ENCODE results near the gene TMEM266. TPM values are rescaled to one million over a fixed set of nuclear protein-coding genes. Genes with fewer than 3 reads are reported as not detected.

The TMEM266 gene
- total and polyA plus RNA-seq, 2 of the 4 experiments (the other 2 are of a cell fraction), result not detected

DNA sequence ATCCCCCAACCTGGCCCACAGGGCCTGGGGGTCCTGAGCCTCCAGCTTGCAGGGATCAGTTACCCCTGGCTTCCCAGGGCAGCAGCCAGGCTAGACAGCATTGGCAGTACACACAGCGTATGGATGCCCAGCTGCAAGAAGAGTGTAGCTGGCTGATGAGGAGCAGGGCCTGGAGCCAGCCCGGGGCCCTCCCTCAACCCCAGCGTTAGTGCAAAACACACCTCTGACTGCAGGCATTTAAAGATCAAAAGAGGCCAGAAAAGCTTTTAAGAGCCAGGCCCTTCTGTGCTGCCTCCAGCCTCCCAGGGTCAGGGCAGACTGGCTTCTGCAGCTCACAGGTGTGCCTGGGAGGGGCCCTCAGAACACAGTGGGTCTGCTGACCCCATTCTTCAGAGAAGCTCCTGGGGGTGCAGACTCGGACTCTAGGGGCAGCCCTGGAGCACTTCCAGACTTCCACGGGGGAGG lies 140.9 kb downstream of the TMEM266 start:
- H3K18ac ChIP-seq (ENCODE audit: low read depth, low read length), result no peak overlapping the region
- H4K5ac ChIP-seq (ENCODE audit: low read depth, low read length), result no peak overlapping the region
- H2BK120ac ChIP-seq (ENCODE audit: low read depth, low read length), result no peak overlapping the region
- in situ Hi-C loops (cut with MboI; ENCODE audit: low sequenced_read_pairs), result no loop called here
- DNase-seq (no peak), ATAC-seq (ENCODE audit: low read depth) (no peak)
- no TSS peak for BruUV-seq (replicated peaks)
- H3K79me1 ChIP-seq (ENCODE audit: low read depth in 1 of 2, low read length in 2 of 2), result 0 out of 4 replicates have a peak, but pooled peaks cover 0 to 4% of the 10 kb centered on the region in 2 experiments
- peaks cover 1% of the 10 kb centered on the region; the same call in 1 of the 2 replicates for H3K36me3 ChIP-seq (ENCODE audit: control insufficient read depth, insufficient read depth, low read length)
- no peak overlapping the region for H3K23ac ChIP-seq (ENCODE audit: low read depth, low read length)
- H2AK5ac ChIP-seq (ENCODE audit: low read depth, low read length), result no peak overlapping the region
- H3K56ac ChIP-seq (ENCODE audit: extremely low read depth, insufficient read depth, low read length), result no peak overlapping the region
- ChIA-PET CTCF (interaction anchor here (0.5 kb wide), 1 partner anchor 111 kb away, joined by 3 read pairs; no protein-coding TSS in a partner anchor), POLR2A (ENCODE audit: unreplicated experiment) (no interaction called here)
- H3K14ac ChIP-seq (replicated peaks; ENCODE audit: low read depth, low read length), result no peak overlapping the region
- no peaks in the 10 kb centered on the region for H3K27me3 ChIP-seq (ENCODE audit: control insufficient read depth, insufficient read depth, low read length)
- H3K4ac ChIP-seq (ENCODE audit: low read depth, low read length), result no peak overlapping the region
- WGBS, 2 experiments (ENCODE audit: extremely low coverage in 2 of 2, insufficient read length in 1 of 2), result no CpG with 5 or more reads among the region's 5 CpGs
- H3K4me2 ChIP-seq (ENCODE audit: low read depth, low read length), result no peak overlapping the region
- no peak overlapping the region for H2BK20ac ChIP-seq (ENCODE audit: low read depth, low read length)
- H3K9me3 ChIP-seq (ENCODE audit: control insufficient read depth, insufficient read depth, low read length), result no peaks in the 10 kb centered on the region
- peaks cover 10% of the 10 kb centered on the region for H4K20me1 ChIP-seq (ENCODE audit: insufficient read depth, low read length)
- no peak overlapping the region for H2BK15ac ChIP-seq (ENCODE audit: low read depth, low read length)
- H3K4me3 ChIP-seq (ENCODE audit: insufficient read depth, low read depth, low read length), result no peak overlapping the region
- no peak overlapping the region for H3K27ac ChIP-seq (ENCODE audit: insufficient read depth, low read length)
- H2AK9ac ChIP-seq (replicated peaks; ENCODE audit: low read depth, low read length, poor library complexity), result no peak overlapping the region
- H4K91ac ChIP-seq (ENCODE audit: insufficient read depth, low read depth, low read length), result no peak overlapping the region
- no peak overlapping the region for H2BK5ac ChIP-seq (ENCODE audit: low read depth, low read length, poor library complexity, severe bottlenecking)
- dilution Hi-C loops (cut with HindIII; ENCODE audit: low sequenced_read_pairs, unreplicated experiment), result no loop called here
- peaks cover 22% of the 10 kb centered on the region for H3K4me1 ChIP-seq (ENCODE audit: control insufficient read depth, insufficient read depth, low read length)
- TF ChIP-seq MAFK (IDR thresholded peaks at IDR 0.05; ENCODE audit: low read depth, low read length), result no peak
- peaks cover 26% of the 10 kb centered on the region for H3K9me1 ChIP-seq (ENCODE audit: insufficient read depth, low read length)
- H4K8ac ChIP-seq (ENCODE audit: low read depth in 2 of 2, low read length in 2 of 2), result no peak overlapping the region
- no peak overlapping the region for H3K9ac ChIP-seq (ENCODE audit: low read depth, low read length)
- H2AFZ ChIP-seq (replicated peaks; ENCODE audit: low read length, poor library complexity), result no peak overlapping the region
- intact Hi-C loops (cut with micrococcal nuclease), result no loop called here
